Testis (tissue), 3 donors: ENCODE data around the gene RETREG3. TPM values are rescaled to one million over a fixed set of nuclear protein-coding genes. Genes with fewer than 3 reads are reported as not detected.
A peak's percentile ranks its signal among the peaks of the same experiment; 100 is the strongest.

Experiments used
- DNase-seq: peaks from one replicate; pipeline ENCODE4 v3.0.0-alpha.2; 2019
- H3K27ac ChIP-seq, 2 donors: fragments of 200-600 bp; sonication (generic); one replicate each; pipeline ENCODE4 v1.5.1; 2019
- H3K27me3 ChIP-seq: fragments of 200-600 bp; sonication (generic); one replicate; pipeline ENCODE4 v1.5.1; 2019
- H3K36me3 ChIP-seq: fragments of 200-600 bp; sonication (generic); one replicate; pipeline ENCODE4 v1.5.1; 2017; ENCODE audit warnings: low read depth; ENCODE audit errors: missing control alignments
- H3K4me1 ChIP-seq: fragments of 200-600 bp; sonication (generic); one replicate; pipeline ENCODE4 v1.5.1; 2019
- H3K4me3 ChIP-seq, 2 donors: fragments of 200-600 bp; sonication (generic); one replicate each; pipeline ENCODE4 v1.5.1; 2017 to 2019
- H3K9me3 ChIP-seq: fragments of 200-600 bp; sonication (generic); one replicate; pipeline ENCODE4 v1.5.1; 2017
- CTCF ChIP-seq, 3 experiments: fragments of 450-650 bp in 2 of 3; fragments of 200-600 bp in 1 of 3; sonication (generic) in 1 of 3; IDR thresholded peaks; one replicate each; pipeline ENCODE4 v1.5.1; 2016 to 2019; ENCODE audit warnings: antibody characterized with exemption in 3 of 3, mild to moderate bottlenecking in 2 of 3, moderate library complexity in 1 of 3
- POLR2A ChIP-seq: fragments of 450-650 bp; IDR thresholded peaks from one replicate; pipeline ENCODE4 v1.6.1; 2017; ENCODE audit warnings: antibody characterized with exemption, mild to moderate bottlenecking, moderate library complexity
- WGBS, 2 donors: methylation state at CpG; one replicate each; pipeline ENCODE4 v1.1.5; 2018; 5-methylcytosine and 5-hydroxymethylcytosine counted together
- intact Hi-C: fragments of 100-400 bp; cut with DNase I; formaldehyde crosslinking; loops from one replicate; pipeline ENCODE4 v1.15.1; 2023; ENCODE audit warnings: low total_unique reads
- polyA plus RNA-seq: library from polyadenylated mRNA; stranded (reverse); fragments of 350-450 nt; fragmentation: Illumina TruSeq; extraction: RNeasy Lipid Tissue Mini Kit (QIAGEN cat#74804); gene quantifications from one replicate; pipeline ENCODE4 v1.2.3, GENCODE V29; 2014; ENCODE audit warnings: low read depth, low replicate concordance; ENCODE audit not compliant: insufficient read depth
- total RNA-seq, 2 donors: library from RNA; depleted of rRNA; stranded (reverse); fragments of >200 nt; gene quantifications; one replicate each; pipeline ENCODE4 v1.2.3, GENCODE V29; 2016

The RETREG3 gene
- total and polyA plus RNA-seq, 3 donors from 2014 or later: 62.3 to 154 (median 140) TPM

GRCh38 chr17:42603318-42603717, 5.9 kb downstream of the RETREG3 start:
- TF ChIP-seq POLR2A: no peak
- TF ChIP-seq CTCF (IDR thresholded peaks at IDR 0.05): no peak
- intact Hi-C loops: no loop called here
- peak overlapping the region in 1 of 2 donors; percentile 30 for H3K27ac ChIP-seq
- peaks cover 23% of the 10 kb centered on the region for H3K4me1 ChIP-seq
- H3K9me3 ChIP-seq: no peaks in the 10 kb centered on the region
- H3K36me3 ChIP-seq: no peaks in the 10 kb centered on the region
- H3K4me3 ChIP-seq: no peak overlapping the region
- no peak for DNase-seq
- no peaks in the 10 kb centered on the region for H3K27me3 ChIP-seq
- WGBS, 2 donors: 68 to 89% methylated on average over 7 of the region's 7 CpGs

DNA sequence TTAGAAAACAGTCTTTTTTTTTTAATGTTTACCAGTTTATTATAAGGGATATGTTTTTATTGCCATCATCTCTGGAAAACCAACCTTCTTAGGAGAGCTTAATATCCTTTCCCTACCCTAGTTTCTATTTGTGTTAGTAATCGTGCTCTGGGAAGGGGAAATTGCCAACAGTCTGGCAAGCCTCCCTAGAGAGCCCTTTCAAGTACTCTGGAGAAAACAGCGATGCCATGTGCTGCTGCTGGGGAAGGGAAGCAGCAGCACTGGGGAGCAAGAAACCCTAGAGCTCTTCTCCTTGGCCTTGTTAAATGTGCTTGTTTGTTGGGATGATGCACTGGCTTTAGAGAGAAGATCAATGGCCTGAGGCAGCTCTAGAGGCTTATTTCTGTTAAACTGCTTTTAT, 10.3 kb downstream of the RETREG3 start:
- intact Hi-C loops: no loop called here
- WGBS, 2 donors: 43 to 53% methylated on average over 2 of the region's 2 CpGs
- no peak for DNase-seq

DNA sequence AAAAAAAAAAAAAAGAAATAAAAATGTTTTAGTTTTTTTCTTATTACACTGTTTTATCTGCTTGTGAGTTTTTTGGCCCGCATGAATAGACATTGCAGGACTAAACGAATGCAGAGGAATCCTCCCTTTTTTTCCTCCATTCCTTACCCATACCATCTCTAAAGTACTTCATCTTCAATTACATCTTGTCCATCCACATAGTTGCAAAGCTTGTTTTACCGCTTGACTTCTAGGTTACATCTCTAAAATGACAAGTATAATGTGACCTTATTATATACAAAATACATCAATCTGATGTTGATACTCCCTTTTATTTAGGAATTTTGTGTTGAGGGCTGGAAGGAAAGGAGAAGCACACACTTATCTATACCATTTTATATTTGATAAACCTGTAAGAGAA, 12.8 kb downstream of the RETREG3 start:
- no peaks in the 10 kb centered on the region for H3K9me3 ChIP-seq
- no peak overlapping the region for H3K27ac ChIP-seq
- no peak overlapping the region for H3K4me3 ChIP-seq
- DNase-seq: no peak
- H3K36me3 ChIP-seq: no peaks in the 10 kb centered on the region
- 49 to 71% methylated on average over 3 of the region's 3 CpGs for WGBS, 2 donors
- intact Hi-C loops: no loop called here
- no peak for TF ChIP-seq CTCF (IDR thresholded peaks at IDR 0.05)
- TF ChIP-seq POLR2A: no peak
- H3K27me3 ChIP-seq: no peaks in the 10 kb centered on the region
- no peaks in the 10 kb centered on the region for H3K4me1 ChIP-seq

More for the DNA sequence above, 10.3 kb downstream of the RETREG3 start:
- Histone ChIP-seq H3K4me1 (no peaks in the 10 kb centered on the region), H3K9me3 (no peaks in the 10 kb centered on the region), H3K36me3 (no peaks in the 10 kb centered on the region), H3K27ac (no peak overlapping the region), H3K27me3 (no peaks in the 10 kb centered on the region), H3K4me3 (no peak overlapping the region)
- no peak for TF ChIP-seq POLR2A
- no peak for TF ChIP-seq CTCF (IDR thresholded peaks at IDR 0.05)

DNA sequence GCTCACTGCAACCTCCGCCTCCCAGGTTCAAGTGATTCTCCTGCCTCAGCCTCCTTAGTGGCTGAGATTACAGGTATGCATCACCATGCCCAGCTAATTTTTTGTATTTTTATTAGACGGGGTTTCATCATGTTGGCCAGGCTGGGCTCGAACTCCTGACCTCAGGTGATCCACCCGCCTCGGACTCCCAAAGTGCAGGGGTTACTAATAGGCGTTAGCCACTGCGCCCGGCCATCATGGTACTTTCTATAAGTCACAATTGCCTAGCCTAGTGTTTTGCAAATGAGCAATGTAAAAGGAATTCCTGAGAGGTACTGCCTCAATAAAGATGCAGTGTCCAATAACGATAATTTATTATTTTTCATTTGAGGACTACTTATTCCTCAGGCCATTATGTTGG, 17.8 kb downstream of the RETREG3 start:
- 92 to 94% methylated on average over 9 of the region's 9 CpGs for WGBS, 2 donors
- Histone ChIP-seq H3K27ac (no peak overlapping the region), H3K4me1 (no peaks in the 10 kb centered on the region), H3K27me3 (no peaks in the 10 kb centered on the region), H3K36me3 (no peaks in the 10 kb centered on the region), H3K4me3 (no peak overlapping the region), H3K9me3 (no peaks in the 10 kb centered on the region)
- no peak for TF ChIP-seq CTCF (IDR thresholded peaks at IDR 0.05)
- TF ChIP-seq POLR2A: no peak
- DNase-seq: no peak
- intact Hi-C loops: no loop called here

DNA sequence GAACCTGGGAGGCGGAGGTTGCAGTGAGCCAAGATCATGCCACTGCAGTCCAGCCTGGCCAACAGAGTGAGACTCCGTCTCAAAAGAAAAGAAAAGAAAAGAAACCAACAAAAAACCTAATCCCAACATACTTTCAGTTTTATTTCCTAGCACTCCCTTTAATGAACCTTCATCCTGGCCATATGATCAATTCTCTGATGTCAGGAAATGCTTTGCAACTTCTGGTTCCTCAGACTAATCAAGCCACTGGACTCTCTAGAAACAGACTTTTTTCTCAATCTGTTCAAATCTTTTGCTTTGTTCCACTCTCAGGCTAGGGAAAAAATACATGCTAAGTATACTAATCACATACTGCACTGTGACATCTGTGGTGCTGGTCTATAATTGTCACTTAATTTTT, 18.3 kb downstream of the RETREG3 start:
- no peak for TF ChIP-seq CTCF (IDR thresholded peaks at IDR 0.05)
- no peak for TF ChIP-seq POLR2A
- Histone ChIP-seq H3K27me3 (no peaks in the 10 kb centered on the region), H3K36me3 (no peaks in the 10 kb centered on the region), H3K4me1 (no peaks in the 10 kb centered on the region), H3K9me3 (no peaks in the 10 kb centered on the region), H3K4me3 (no peak overlapping the region), H3K27ac (no peak overlapping the region)
- intact Hi-C loops: no loop called here
- WGBS, 2 donors: 89 to 94% methylated on average over 2 of the region's 2 CpGs
- no peak for DNase-seq
